HCT116 (cell line): Measurements from ENCODE around the gene TNFRSF6B. TPM values are rescaled to one million over a fixed set of nuclear protein-coding genes. Genes with fewer than 3 reads are reported as not detected.

Experiments used
- ATAC-seq: fragments of 200-7000 bp; cut with Tn5 transposase; 2 replicates; pipeline ENCODE4 v1.9.1; 2020; ENCODE audit warnings: mild to moderate bottlenecking, moderate library complexity
- BruUV-seq: library from RNA; stranded (reverse); fragments of 400-500 nt; replicated peaks from 2 replicates; lab custom pipeline; 2021; lab: Mats Ljungman, UMichigan
- CTCF ChIA-PET: fragments of 300-600 bp; sonication (Branson Sonifier 250); formaldehyde crosslinking; loops from one replicate; lab custom pipeline; 2021; ENCODE audit warnings: antibody characterized with exemption; lab: Charles Lee
- POLR2A ChIA-PET: fragments of 300-600, 350-600 bp; sonication (Branson Sonifier 250); formaldehyde crosslinking; loops from one replicate; lab custom pipeline; 2021; ENCODE audit warnings: antibody characterized with exemption; lab: Charles Lee
- RAD21 ChIA-PET, 2 experiments: fragments of 300-600 bp; sonication (Branson Sonifier 250); formaldehyde crosslinking; loops; one replicate each; lab custom pipeline; 2023; ENCODE audit warnings: low total read pairs in 2 of 2; ENCODE audit not compliant: uncharacterized antibody in 2 of 2, unreplicated experiment in 2 of 2, low non-redundant PET in 1 of 2; lab: Charles Lee
- DNase-seq: peaks from one replicate; pipeline ENCODE4 v3.0.0-alpha.2; 2010; ENCODE audit warnings: low read depth, low spot score
- H2AFZ ChIP-seq: fragments of 200-600 bp; shearing (Covaris generic), sonication (generic); 2 replicates; pipeline ENCODE4 v1.6.1; 2017; ENCODE audit warnings: low read depth, mixed run types, mixed read lengths, antibody characterized with exemption, low read length; ENCODE audit not compliant: poor library complexity, severe bottlenecking
- H3K27ac ChIP-seq: 2 replicates; pipeline ENCODE4 v1.5.1; 2012; ENCODE audit warnings: low read depth, low read length
- H3K27me3 ChIP-seq: fragments of 200-600 bp; sonication (generic); 2 replicates; pipeline ENCODE4 v1.6.1; 2016; ENCODE audit warnings: mixed run types, low read length, mixed read lengths; ENCODE audit not compliant: insufficient read depth
- H3K36me3 ChIP-seq, 2 experiments: fragments of 200-500 bp in 1 of 2; fragments of 200-600 bp in 1 of 2; sonication (Bioruptor generic) in 1 of 2; sonication (generic) in 1 of 2; 2 replicates each; pipeline versions ENCODE4 v1.5.1 to v1.6.1; 2014 to 2016; ENCODE audit warnings: low read length in 2 of 2, inconsistent platforms in 1 of 2, mixed read lengths in 1 of 2, mixed run types in 1 of 2; ENCODE audit not compliant: insufficient read depth in 2 of 2, control insufficient read depth in 1 of 2
- H3K4me1 ChIP-seq, 2 experiments: fragments of 200-600 bp in 1 of 2; sonication (generic) in 1 of 2; 2 replicates each; pipeline versions ENCODE4 v1.5.1 to v1.6.1; 2012 to 2017; ENCODE audit warnings: low read length in 2 of 2, inconsistent platforms in 1 of 2, mild to moderate bottlenecking in 1 of 2, mixed read lengths in 1 of 2, mixed run types in 1 of 2, moderate library complexity in 1 of 2; ENCODE audit not compliant: insufficient read depth in 2 of 2, control insufficient read depth in 1 of 2
- H3K4me2 ChIP-seq: fragments of 200-600 bp; sonication (generic); 2 replicates; pipeline ENCODE4 v1.6.1; 2017; ENCODE audit warnings: mixed run types, low read length, mixed read lengths
- H3K4me3 ChIP-seq, 2 experiments: fragments of 200-600 bp in 1 of 2; sonication (generic) in 1 of 2; replicated peaks in 1 of 2; 2 replicates each; pipeline ENCODE4 v1.5.1; 2011 to 2016; ENCODE audit warnings: low read length in 2 of 2, control low read depth in 1 of 2, low read depth in 1 of 2, mild to moderate bottlenecking in 1 of 2, mixed read lengths in 1 of 2, mixed run types in 1 of 2
- H3K79me2 ChIP-seq: fragments of 200-600 bp; sonication (generic); 2 replicates; pipeline ENCODE4 v1.6.1; 2017; ENCODE audit warnings: mild to moderate bottlenecking, mixed run types, low read length, moderate library complexity, mixed read lengths; ENCODE audit not compliant: insufficient read depth
- H3K9ac ChIP-seq: fragments of 200-600 bp; sonication (generic); 2 replicates; pipeline ENCODE4 v1.6.1; 2016; ENCODE audit warnings: low read length, mixed read lengths
- H3K9me2 ChIP-seq: fragments of 200-600 bp; sonication (generic), shearing (Covaris generic); 2 replicates; pipeline ENCODE4 v1.6.1; 2017; ENCODE audit warnings: mixed run types, mild to moderate bottlenecking, moderate library complexity; ENCODE audit not compliant: insufficient read depth
- H3K9me3 ChIP-seq, 2 experiments: fragments of 200-500 bp in 1 of 2; fragments of 200-600 bp in 1 of 2; sonication (Bioruptor generic) in 1 of 2; sonication (generic) in 1 of 2; 2 replicates each; pipeline ENCODE4 v1.6.1; 2014 to 2017; ENCODE audit warnings: low read length in 2 of 2, mixed read lengths in 2 of 2, inconsistent platforms in 1 of 2, low read depth in 1 of 2, mild to moderate bottlenecking in 1 of 2, mixed run types in 1 of 2, moderate library complexity in 1 of 2; ENCODE audit not compliant: control insufficient read depth in 1 of 2, insufficient read depth in 1 of 2
- H4K20me1 ChIP-seq: fragments of 200-600 bp; sonication (generic), shearing (Covaris generic); 2 replicates; pipeline ENCODE4 v1.6.1; 2017; ENCODE audit warnings: mixed run types, mild to moderate bottlenecking, moderate library complexity; ENCODE audit not compliant: insufficient read depth
- CEBPB ChIP-seq: IDR thresholded peaks from 2 replicates; pipeline ENCODE4 v1.6.1; 2012; ENCODE audit warnings: low read depth
- EGR1 ChIP-seq: IDR thresholded peaks from 2 replicates; pipeline ENCODE4 v1.6.1; 2012; ENCODE audit warnings: low read depth
- EZH2 ChIP-seq: fragments of 200-600 bp; sonication (generic); IDR thresholded peaks from 2 replicates; pipeline ENCODE4 v1.6.1; 2017; ENCODE audit warnings: antibody characterized with exemption, mixed run types
- JUND ChIP-seq: IDR thresholded peaks from 2 replicates; pipeline ENCODE4 v1.6.1; 2012
- POLR2A ChIP-seq: IDR thresholded peaks from 2 replicates; pipeline ENCODE4 v1.7.0; 2011; ENCODE audit warnings: borderline replicate concordance; ENCODE audit not compliant: insufficient read depth, insufficient read length; ENCODE audit errors: extremely low read depth
- POLR2AphosphoS5 ChIP-seq: IDR thresholded peaks from 2 replicates; pipeline ENCODE4 v1.6.1; 2011; ENCODE audit warnings: mild to moderate bottlenecking, low read depth, low read length, moderate library complexity
- RAD21 ChIP-seq: IDR thresholded peaks from 2 replicates; pipeline ENCODE4 v1.6.1; 2012; ENCODE audit warnings: low read depth, mild to moderate bottlenecking
- SIN3A ChIP-seq: IDR thresholded peaks from 2 replicates; pipeline ENCODE4 v1.6.1; 2012; ENCODE audit warnings: low read depth
- SP1 ChIP-seq: IDR thresholded peaks from 2 replicates; pipeline ENCODE4 v1.6.1; 2012; ENCODE audit warnings: low read depth
- TCF7L2 ChIP-seq: IDR thresholded peaks from 2 replicates; pipeline ENCODE4 v1.7.0; 2011; ENCODE audit warnings: borderline replicate concordance, inconsistent platforms; ENCODE audit not compliant: insufficient read depth, insufficient read length; ENCODE audit errors: extremely low read depth
- intact Hi-C: fragments of 100-400 bp; cut with micrococcal nuclease; formaldehyde crosslinking; loops from 2 replicates; pipeline ENCODE4 v1.10.0; 2022
- total RNA-seq: library from RNA; stranded (reverse); gene quantifications from one replicate; pipeline ENCODE4 v1.2.1, GENCODE V29; 2021; ENCODE audit not compliant: unreplicated experiment
- TF ChIP-seq, protein P1 (sequence below): IDR thresholded peaks from 2 replicates; pipeline ENCODE4 v1.6.1; 2011; ENCODE audit warnings: mild to moderate bottlenecking, low read length, moderate library complexity; ENCODE audit not compliant: insufficient replicate concordance; ENCODE audit errors: extremely low read depth
- TF ChIP-seq, protein P2 (sequence below): IDR thresholded peaks from 2 replicates; pipeline ENCODE4 v1.6.1; 2012
- TF ChIP-seq, protein P3 (sequence below), 3 experiments: fragments of 200-600 bp in 1 of 3; sonication (generic) in 1 of 3; IDR thresholded peaks in 2 of 3; conservative IDR thresholded peaks in 1 of 3; 2 replicates each; pipeline ENCODE4 v1.5.1; 2012 to 2017; ENCODE audit warnings: low read depth in 2 of 3, low read length in 2 of 3, antibody characterized with exemption in 1 of 3, borderline replicate concordance in 1 of 3, control low read depth in 1 of 3, mild to moderate bottlenecking in 1 of 3, mixed read lengths in 1 of 3, mixed run types in 1 of 3, moderate library complexity in 1 of 3; ENCODE audit not compliant: insufficient read depth in 1 of 3
- TF ChIP-seq, protein P4 (sequence below): IDR thresholded peaks from 2 replicates; pipeline ENCODE4 v1.6.1; 2012

The TNFRSF6B gene
- total RNA-seq, 1 experiment from 2014 or later: 147 TPM

DNA sequence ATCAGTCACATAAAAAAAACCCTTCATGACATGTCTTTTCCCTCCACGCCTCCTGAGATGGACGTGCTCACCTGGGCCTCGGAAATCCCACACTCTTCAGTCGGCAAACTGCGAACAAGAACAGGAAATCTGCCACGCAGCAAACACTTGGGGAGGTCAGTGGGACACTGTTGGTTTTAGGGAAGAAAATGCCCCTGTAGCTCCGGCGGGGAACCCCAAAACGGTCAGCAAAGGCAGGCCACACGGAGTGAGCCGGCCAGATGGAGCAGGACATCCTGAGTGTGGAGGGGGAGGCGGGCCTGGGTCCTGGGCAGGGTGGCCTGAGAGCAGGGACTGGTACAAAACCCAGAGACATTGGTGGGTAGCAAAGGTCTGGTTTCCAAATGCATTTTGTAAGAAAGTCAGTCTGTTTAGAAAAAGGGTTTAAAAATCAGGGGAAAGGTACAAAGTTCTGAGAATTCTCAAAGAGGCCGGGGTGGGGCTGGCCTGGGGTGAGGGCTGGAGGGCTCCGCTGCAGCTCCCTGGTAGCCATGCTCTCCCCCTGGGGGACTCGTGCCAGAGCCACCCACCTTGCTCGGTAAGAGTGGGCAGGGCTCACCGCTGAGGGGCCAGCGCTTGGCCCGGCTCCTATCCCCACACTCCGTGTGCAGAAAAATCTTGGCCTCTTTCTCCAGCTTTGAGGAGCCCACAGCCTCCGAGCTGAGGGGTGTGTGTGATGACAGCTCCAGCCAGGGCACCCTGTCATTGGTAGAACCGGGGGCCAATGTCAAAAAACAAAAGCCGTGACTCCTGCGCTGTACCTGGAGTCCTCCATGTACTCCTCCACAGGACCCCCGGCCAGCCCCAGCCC, 48.3 kb downstream of the TNFRSF6B start:
- POLR2A ChIA-PET: no interaction called here
- Histone ChIP-seq H3K9me3 (no peaks in the 10 kb centered on the region), H2AFZ (no peak overlapping the region), H3K4me3 (no peak overlapping the region), H3K4me1 (peaks cover 7 to 13% of the 10 kb centered on the region in 2 experiments; a peak in 3 of 4 replicates), H3K27ac (no peak overlapping the region), H3K79me2 (peaks cover 18% of the 10 kb centered on the region), H3K36me3 (peaks cover 3 to 23% of the 10 kb centered on the region in 2 experiments; a peak in 2 of 4 replicates), H4K20me1 (no peaks in the 10 kb centered on the region), H3K9ac (no peak overlapping the region), H3K4me2 (no peak overlapping the region), H3K9me2 (no peaks in the 10 kb centered on the region), H3K27me3 (no peaks in the 10 kb centered on the region)
- TF ChIP-seq POLR2A (no peak), JUND (no peak), CEBPB (no peak)
- TF ChIP-seq, protein P1, sequence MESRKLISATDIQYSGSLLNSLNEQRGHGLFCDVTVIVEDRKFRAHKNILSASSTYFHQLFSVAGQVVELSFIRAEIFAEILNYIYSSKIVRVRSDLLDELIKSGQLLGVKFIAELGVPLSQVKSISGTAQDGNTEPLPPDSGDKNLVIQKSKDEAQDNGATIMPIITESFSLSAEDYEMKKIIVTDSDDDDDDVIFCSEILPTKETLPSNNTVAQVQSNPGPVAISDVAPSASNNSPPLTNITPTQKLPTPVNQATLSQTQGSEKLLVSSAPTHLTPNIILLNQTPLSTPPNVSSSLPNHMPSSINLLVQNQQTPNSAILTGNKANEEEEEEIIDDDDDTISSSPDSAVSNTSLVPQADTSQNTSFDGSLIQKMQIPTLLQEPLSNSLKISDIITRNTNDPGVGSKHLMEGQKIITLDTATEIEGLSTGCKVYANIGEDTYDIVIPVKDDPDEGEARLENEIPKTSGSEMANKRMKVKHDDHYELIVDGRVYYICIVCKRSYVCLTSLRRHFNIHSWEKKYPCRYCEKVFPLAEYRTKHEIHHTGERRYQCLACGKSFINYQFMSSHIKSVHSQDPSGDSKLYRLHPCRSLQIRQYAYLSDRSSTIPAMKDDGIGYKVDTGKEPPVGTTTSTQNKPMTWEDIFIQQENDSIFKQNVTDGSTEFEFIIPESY: no peak
- TF ChIP-seq, protein P2, sequence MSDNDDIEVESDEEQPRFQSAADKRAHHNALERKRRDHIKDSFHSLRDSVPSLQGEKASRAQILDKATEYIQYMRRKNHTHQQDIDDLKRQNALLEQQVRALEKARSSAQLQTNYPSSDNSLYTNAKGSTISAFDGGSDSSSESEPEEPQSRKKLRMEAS: no peak
- RAD21 ChIA-PET: no interaction called here
- no TSS peak for BruUV-seq
- CTCF ChIA-PET: no interaction called here
- intact Hi-C loops: no loop called here
- ATAC-seq: no peak
- DNase-seq: no peak

DNA sequence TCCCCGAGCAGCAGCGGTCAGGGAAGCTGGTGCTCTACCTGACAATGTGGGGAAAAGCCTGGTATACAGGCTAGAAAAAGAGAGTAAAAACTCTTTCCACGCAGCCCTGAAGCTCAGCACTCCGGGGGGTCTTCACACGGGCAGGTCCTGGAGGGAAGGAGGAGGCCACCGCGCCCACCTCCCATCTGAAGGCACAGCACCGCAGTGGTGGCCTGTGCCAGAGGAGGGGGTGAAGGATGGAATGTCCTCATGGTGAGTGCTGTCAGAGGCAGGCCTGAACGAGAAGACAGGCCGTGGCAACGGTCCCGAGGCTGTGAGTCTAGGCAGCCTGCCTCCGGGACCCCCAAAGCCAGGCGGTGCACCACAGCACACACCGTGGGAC, 49.0 kb downstream of the TNFRSF6B start:
- Histone ChIP-seq H3K4me3 (no peak overlapping the region), H3K4me2 (no peak overlapping the region)
- POLR2A ChIA-PET: no interaction called here

More for the DNA sequence above, 49.0 kb downstream of the TNFRSF6B start:
- DNase-seq (no peak), ATAC-seq (no peak)
- peaks cover 18% of the 10 kb centered on the region for H3K79me2 ChIP-seq
- H3K27me3 ChIP-seq: no peaks in the 10 kb centered on the region
- H3K9me3 ChIP-seq: no peaks in the 10 kb centered on the region
- no peak overlapping the region for H2AFZ ChIP-seq
- peaks cover 7 to 13% of the 10 kb centered on the region in 2 experiments; a peak in 3 of 4 replicates for H3K4me1 ChIP-seq
- CTCF ChIA-PET: no interaction called here
- H3K36me3 ChIP-seq: peaks cover 3 to 23% of the 10 kb centered on the region in 2 experiments; a peak in 2 of 4 replicates
- intact Hi-C loops: no loop called here
- H3K27ac ChIP-seq: no peak overlapping the region
- H3K9me2 ChIP-seq: no peaks in the 10 kb centered on the region
- no peaks in the 10 kb centered on the region for H4K20me1 ChIP-seq
- BruUV-seq: no TSS peak
- TF ChIP-seq, protein P2: no peak
- TF ChIP-seq EZH2 (no peak), SIN3A (no peak), TCF7L2 (no peak), POLR2AphosphoS5 (no peak), RAD21 (no peak), EGR1 (no peak), SP1 (no peak), JUND (no peak)
- TF ChIP-seq, protein P3, sequence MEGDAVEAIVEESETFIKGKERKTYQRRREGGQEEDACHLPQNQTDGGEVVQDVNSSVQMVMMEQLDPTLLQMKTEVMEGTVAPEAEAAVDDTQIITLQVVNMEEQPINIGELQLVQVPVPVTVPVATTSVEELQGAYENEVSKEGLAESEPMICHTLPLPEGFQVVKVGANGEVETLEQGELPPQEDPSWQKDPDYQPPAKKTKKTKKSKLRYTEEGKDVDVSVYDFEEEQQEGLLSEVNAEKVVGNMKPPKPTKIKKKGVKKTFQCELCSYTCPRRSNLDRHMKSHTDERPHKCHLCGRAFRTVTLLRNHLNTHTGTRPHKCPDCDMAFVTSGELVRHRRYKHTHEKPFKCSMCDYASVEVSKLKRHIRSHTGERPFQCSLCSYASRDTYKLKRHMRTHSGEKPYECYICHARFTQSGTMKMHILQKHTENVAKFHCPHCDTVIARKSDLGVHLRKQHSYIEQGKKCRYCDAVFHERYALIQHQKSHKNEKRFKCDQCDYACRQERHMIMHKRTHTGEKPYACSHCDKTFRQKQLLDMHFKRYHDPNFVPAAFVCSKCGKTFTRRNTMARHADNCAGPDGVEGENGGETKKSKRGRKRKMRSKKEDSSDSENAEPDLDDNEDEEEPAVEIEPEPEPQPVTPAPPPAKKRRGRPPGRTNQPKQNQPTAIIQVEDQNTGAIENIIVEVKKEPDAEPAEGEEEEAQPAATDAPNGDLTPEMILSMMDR (IDR thresholded peaks at IDR 0.05 in 2 of 3, conservative IDR thresholded peaks at IDR 0.05 in 1 of 3; ENCODE audit: borderline replicate concordance in 1 of 3, insufficient read depth in 1 of 3, low read depth in 2 of 3, low read length in 2 of 3): no peak
- TF ChIP-seq, protein P4, sequence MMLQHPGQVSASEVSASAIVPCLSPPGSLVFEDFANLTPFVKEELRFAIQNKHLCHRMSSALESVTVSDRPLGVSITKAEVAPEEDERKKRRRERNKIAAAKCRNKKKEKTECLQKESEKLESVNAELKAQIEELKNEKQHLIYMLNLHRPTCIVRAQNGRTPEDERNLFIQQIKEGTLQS: no peak
- H3K9ac ChIP-seq: no peak overlapping the region
- RAD21 ChIA-PET: no interaction called here
